ENCODE data around the gene STIM1.

Gene STIM1

GRCh38 chr11:3885855-3886254, 30.4 kb downstream of the STIM1 start:
- H3K27me3 ChIP-seq (replicated peaks; ENCODE audit: control insufficient read depth, insufficient read depth, low read length): no peaks in the 10 kb centered on the region
- no peak overlapping the region for H3K4me3 ChIP-seq (replicated peaks; ENCODE audit: low read depth, low read length)
- TF ChIP-seq CTCF (IDR thresholded peaks at IDR 0.05; ENCODE audit: insufficient read depth, low read length, poor library complexity, severe bottlenecking): no peak
- DNase-seq (ENCODE audit: extremely low read depth, insufficient read length): no peak
- peaks cover 1% of the 10 kb centered on the region; the same call in 1 of the 2 replicates for H3K36me3 ChIP-seq (ENCODE audit: control insufficient read depth, insufficient read depth, low read length)

GRCh38 chr11:3886985-3887384, 31.5 kb downstream of the STIM1 start:
- no peak overlapping the region for H3K4me3 ChIP-seq (replicated peaks; ENCODE audit: low read depth, low read length)
- H3K36me3 ChIP-seq (ENCODE audit: control insufficient read depth, insufficient read depth, low read length): peaks cover 1% of the 10 kb centered on the region; the same call in 1 of the 2 replicates
- no peaks in the 10 kb centered on the region for H3K27me3 ChIP-seq (replicated peaks; ENCODE audit: control insufficient read depth, insufficient read depth, low read length)
- DNase-seq (ENCODE audit: extremely low read depth, insufficient read length): no peak
- no peak for TF ChIP-seq CTCF (IDR thresholded peaks at IDR 0.05; ENCODE audit: insufficient read depth, low read length, poor library complexity, severe bottlenecking)

- no peak for TF ChIP-seq CTCF (IDR thresholded peaks at IDR 0.05; ENCODE audit: insufficient read depth, low read length, poor library complexity, severe bottlenecking)
- Histone ChIP-seq H3K36me3 (ENCODE audit: control insufficient read depth, insufficient read depth, low read length) (peaks cover 1% of the 10 kb centered on the region; the same call in 1 of the 2 replicates), H3K4me3 (replicated peaks; ENCODE audit: low read depth, low read length) (no peak overlapping the region), H3K27me3 (replicated peaks; ENCODE audit: control insufficient read depth, insufficient read depth, low read length) (no peaks in the 10 kb centered on the region)
- DNase-seq (ENCODE audit: extremely low read depth, insufficient read length): no peak
Measured at GRCh38 chr11:3888876-3889275, 33.4 kb downstream of the STIM1 start.

GRCh38 chr11:3890014-3890413, 34.5 kb downstream of the STIM1 start:
- Histone ChIP-seq H3K27me3 (replicated peaks; ENCODE audit: control insufficient read depth, insufficient read depth, low read length) (no peaks in the 10 kb centered on the region), H3K36me3 (ENCODE audit: control insufficient read depth, insufficient read depth, low read length) (no peaks in the 10 kb centered on the region), H3K4me3 (replicated peaks; ENCODE audit: low read depth, low read length) (no peak overlapping the region)
- DNase-seq (ENCODE audit: extremely low read depth, insufficient read length): no peak
- no peak for TF ChIP-seq CTCF (IDR thresholded peaks at IDR 0.05; ENCODE audit: insufficient read depth, low read length, poor library complexity, severe bottlenecking)

GRCh38 chr11:3890806-3891205, 35.3 kb downstream of the STIM1 start:
- Histone ChIP-seq H3K4me3 (replicated peaks; ENCODE audit: low read depth, low read length) (no peak overlapping the region), H3K36me3 (ENCODE audit: control insufficient read depth, insufficient read depth, low read length) (no peaks in the 10 kb centered on the region), H3K27me3 (replicated peaks; ENCODE audit: control insufficient read depth, insufficient read depth, low read length) (no peaks in the 10 kb centered on the region)
- TF ChIP-seq CTCF (IDR thresholded peaks at IDR 0.05; ENCODE audit: insufficient read depth, low read length, poor library complexity, severe bottlenecking): no peak
- DNase-seq (ENCODE audit: extremely low read depth, insufficient read length): no peak

- Histone ChIP-seq H3K27me3 (replicated peaks; ENCODE audit: control insufficient read depth, insufficient read depth, low read length) (no peaks in the 10 kb centered on the region), H3K36me3 (ENCODE audit: control insufficient read depth, insufficient read depth, low read length) (no peaks in the 10 kb centered on the region), H3K4me3 (replicated peaks; ENCODE audit: low read depth, low read length) (no peak overlapping the region)
- no peak for DNase-seq (ENCODE audit: extremely low read depth, insufficient read length)
- TF ChIP-seq CTCF (IDR thresholded peaks at IDR 0.05; ENCODE audit: insufficient read depth, low read length, poor library complexity, severe bottlenecking): no peak
Measured at GRCh38 chr11:3891751-3892150, 36.3 kb downstream of the STIM1 start.

All from GM06990 (cell line).